ENCODE results near the gene ZBTB1. TPM values are rescaled to one million over a fixed set of nuclear protein-coding genes. Genes with fewer than 3 reads are reported as not detected.

Gene ZBTB1
- total and polyA plus RNA-seq, 9 of the 15 experiments (the other 6 are each of a cell fraction or from before 2014, with no cell fraction given): 2.3 to 16.5 (median 9.0) TPM

DNA sequence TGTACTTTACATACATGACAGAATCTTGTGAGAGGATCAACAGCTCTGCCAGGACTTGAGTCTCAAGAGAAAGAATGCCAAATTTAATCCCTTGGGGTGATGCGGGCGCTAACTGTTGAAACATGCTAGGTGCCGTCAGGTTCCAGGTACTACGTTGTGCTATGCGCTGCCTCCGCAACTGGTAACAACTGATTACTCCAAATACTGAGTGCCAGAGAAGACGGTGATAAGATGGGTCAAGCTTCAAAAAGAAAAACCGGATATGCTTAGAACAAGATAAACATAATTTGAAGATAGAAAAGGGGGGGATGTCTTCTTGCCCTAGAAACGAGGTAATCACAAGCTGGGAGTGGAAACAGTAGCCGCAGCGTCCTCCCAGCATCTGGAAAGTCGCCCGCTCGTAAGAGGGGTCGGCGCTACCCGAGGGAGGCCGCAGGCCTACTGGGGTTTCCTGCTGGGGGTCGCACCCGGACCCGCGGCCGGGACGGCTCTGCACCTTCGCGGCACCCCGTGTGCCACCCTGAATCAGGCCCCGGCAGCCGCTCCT is 1.6 kb upstream of the ZBTB1 start (continued):
- no peak for TF ChIP-seq ZNF347 (CRISPR knock-in tag; IDR thresholded peaks at IDR 0.05; ENCODE audit: low read depth)
- TF ChIP-seq HDAC3 (IDR thresholded peaks at IDR 0.05; ENCODE audit: borderline replicate concordance, partially characterized antibody): peak; percentile 25
- no peak for TF ChIP-seq SRSF7 (optimal IDR thresholded peaks at IDR 0.05; ENCODE audit: low read depth, low read length)
- no peak for TF ChIP-seq NCOA1 (IDR thresholded peaks at IDR 0.05; ENCODE audit: low read depth)
- TF ChIP-seq, protein P1, sequence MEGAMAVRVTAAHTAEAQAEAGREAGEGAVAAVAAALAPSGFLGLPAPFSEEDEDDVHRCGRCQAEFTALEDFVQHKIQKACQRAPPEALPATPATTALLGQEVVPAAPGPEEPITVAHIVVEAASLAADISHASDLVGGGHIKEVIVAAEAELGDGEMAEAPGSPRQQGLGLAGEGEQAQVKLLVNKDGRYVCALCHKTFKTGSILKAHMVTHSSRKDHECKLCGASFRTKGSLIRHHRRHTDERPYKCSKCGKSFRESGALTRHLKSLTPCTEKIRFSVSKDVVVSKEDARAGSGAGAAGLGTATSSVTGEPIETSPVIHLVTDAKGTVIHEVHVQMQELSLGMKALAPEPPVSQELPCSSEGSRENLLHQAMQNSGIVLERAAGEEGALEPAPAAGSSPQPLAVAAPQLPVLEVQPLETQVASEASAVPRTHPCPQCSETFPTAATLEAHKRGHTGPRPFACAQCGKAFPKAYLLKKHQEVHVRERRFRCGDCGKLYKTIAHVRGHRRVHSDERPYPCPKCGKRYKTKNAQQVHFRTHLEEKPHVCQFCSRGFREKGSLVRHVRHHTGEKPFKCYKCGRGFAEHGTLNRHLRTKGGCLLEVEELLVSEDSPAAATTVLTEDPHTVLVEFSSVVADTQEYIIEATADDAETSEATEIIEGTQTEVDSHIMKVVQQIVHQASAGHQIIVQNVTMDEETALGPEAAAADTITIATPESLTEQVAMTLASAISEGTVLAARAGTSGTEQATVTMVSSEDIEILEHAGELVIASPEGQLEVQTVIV (CRISPR knock-in tag; IDR thresholded peaks at IDR 0.05; ENCODE audit: borderline replicate concordance): no peak
- no peak for TF ChIP-seq STAT5A (IDR thresholded peaks at IDR 0.05; ENCODE audit: borderline replicate concordance, low read length)
- no peak for TF ChIP-seq ZNF311 (CRISPR knock-in tag; IDR thresholded peaks at IDR 0.05)
- TF ChIP-seq NR2C1 (IDR thresholded peaks at IDR 0.05): no peak
- TF ChIP-seq NR2C1 (tag; IDR thresholded peaks at IDR 0.05): no peak
- no peak for TF ChIP-seq BHLHE40 (IDR thresholded peaks at IDR 0.05; ENCODE audit: low read length)
- no peak for TF ChIP-seq BACH1 (tag; IDR thresholded peaks at IDR 0.05)
- peak; percentile 70; the same call in 1 of the 2 replicates for TF ChIP-seq TCF7 (IDR thresholded peaks at IDR 0.05; ENCODE audit: borderline replicate concordance)
- no peak for TF ChIP-seq RUNX1 (IDR thresholded peaks at IDR 0.05; ENCODE audit: low read depth)
- TF ChIP-seq ZNF830 (CRISPR knock-in tag; IDR thresholded peaks at IDR 0.05): no peak
- peak; percentile 11; the same call in 1 of the 2 replicates for TF ChIP-seq KAT7 (CRISPR knock-in tag; IDR thresholded peaks at IDR 0.05; ENCODE audit: borderline replicate concordance)
- TF ChIP-seq FOXM1 (IDR thresholded peaks at IDR 0.05; ENCODE audit: low read depth): 0 out of 2 replicates have a peak, but pooled peaks have one; percentile 20
- no peak for TF ChIP-seq FOXM1 (CRISPR knock-in tag; IDR thresholded peaks at IDR 0.05; ENCODE audit: low read depth)
- TF ChIP-seq PRPF4 (IDR thresholded peaks at IDR 0.05; ENCODE audit: insufficient read depth, low read depth, low read length, poor library complexity, severe bottlenecking): no peak
- no peak for TF ChIP-seq DACH1 (IDR thresholded peaks at IDR 0.05; ENCODE audit: partially characterized antibody)
- no peak for TF ChIP-seq SRSF3 (IDR thresholded peaks at IDR 0.05; ENCODE audit: insufficient read depth, low read length)
- TF ChIP-seq POLR3G (IDR thresholded peaks at IDR 0.05; ENCODE audit: extremely low read depth, insufficient read length, insufficient replicate concordance): no peak
- no peak for TF ChIP-seq SMARCA5 (IDR thresholded peaks at IDR 0.05)
- no peak for TF ChIP-seq SP2 (IDR thresholded peaks at IDR 0.05; ENCODE audit: extremely low read depth, low read depth, low read length, poor library complexity, severe bottlenecking)
- TF ChIP-seq, protein P2, sequence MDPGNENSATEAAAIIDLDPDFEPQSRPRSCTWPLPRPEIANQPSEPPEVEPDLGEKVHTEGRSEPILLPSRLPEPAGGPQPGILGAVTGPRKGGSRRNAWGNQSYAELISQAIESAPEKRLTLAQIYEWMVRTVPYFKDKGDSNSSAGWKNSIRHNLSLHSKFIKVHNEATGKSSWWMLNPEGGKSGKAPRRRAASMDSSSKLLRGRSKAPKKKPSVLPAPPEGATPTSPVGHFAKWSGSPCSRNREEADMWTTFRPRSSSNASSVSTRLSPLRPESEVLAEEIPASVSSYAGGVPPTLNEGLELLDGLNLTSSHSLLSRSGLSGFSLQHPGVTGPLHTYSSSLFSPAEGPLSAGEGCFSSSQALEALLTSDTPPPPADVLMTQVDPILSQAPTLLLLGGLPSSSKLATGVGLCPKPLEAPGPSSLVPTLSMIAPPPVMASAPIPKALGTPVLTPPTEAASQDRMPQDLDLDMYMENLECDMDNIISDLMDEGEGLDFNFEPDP (CRISPR knock-in tag; IDR thresholded peaks at IDR 0.05): no peak
- no peak for TF ChIP-seq POLR2AphosphoS2 (IDR thresholded peaks at IDR 0.05; ENCODE audit: low read length)
- no peak for TF ChIP-seq SPI1 (IDR thresholded peaks at IDR 0.05; ENCODE audit: borderline replicate concordance, low read depth, low read length)
